BE2C (cell line): ENCODE results near the gene TBC1D8.

Experiments used
- DNase-seq: peaks from one replicate; pipeline ENCODE4 v3.0.0-alpha.2; 2020
- H3K27me3 ChIP-seq: fragments of 250-450 bp; sonication (Bioruptor Pico); 2 replicates; pipeline ENCODE4 v1.5.1; 2020; ENCODE audit warnings: mild to moderate bottlenecking
- H3K36me3 ChIP-seq: fragments of 250-450 bp; sonication (Bioruptor Pico); 2 replicates; pipeline ENCODE4 v1.5.1; 2020; ENCODE audit warnings: mild to moderate bottlenecking
- H3K4me1 ChIP-seq: fragments of 250-450 bp; sonication (Bioruptor Pico); 2 replicates; pipeline ENCODE4 v1.5.1; 2020
- H3K4me3 ChIP-seq: 2 replicates; pipeline ENCODE4 v1.5.1; 2011; ENCODE audit warnings: low read depth, low read length
- H3K9me3 ChIP-seq: fragments of 250-450 bp; sonication (Bioruptor Pico); 2 replicates; pipeline ENCODE4 v1.5.1; 2020
- TF ChIP-seq, protein P1 (sequence below): IDR thresholded peaks from 2 replicates; pipeline ENCODE4 v1.5.1; 2012; ENCODE audit warnings: mild to moderate bottlenecking, low read depth, low read length

Gene TBC1D8

DNA sequence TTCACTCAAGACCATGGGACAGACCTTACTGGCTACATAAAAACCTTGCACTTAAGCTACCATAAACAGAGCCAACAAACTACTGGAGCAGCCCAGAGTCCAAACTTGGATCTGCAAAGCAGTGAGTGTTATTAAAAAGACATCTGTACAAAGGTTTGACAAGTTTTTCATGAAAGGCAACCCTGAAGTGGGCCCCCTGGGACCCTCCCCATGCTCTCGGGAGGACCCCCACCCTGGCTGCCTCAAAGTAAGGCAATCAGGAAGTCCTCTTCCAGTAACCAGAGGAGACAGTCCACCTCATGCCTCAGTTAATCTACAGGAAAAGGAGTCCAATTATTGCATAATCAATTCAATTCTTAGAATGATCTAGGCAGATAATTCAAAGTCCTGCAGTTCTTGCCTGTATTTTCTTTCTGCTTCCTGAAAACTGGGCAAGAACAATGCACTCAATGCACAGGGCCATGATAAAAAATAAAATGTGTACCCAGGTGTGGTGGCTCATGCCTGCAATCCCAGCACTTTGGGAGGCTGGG, 69.7 kb downstream of the TBC1D8 start:
- Histone ChIP-seq H3K9me3 (no peaks in the 10 kb centered on the region), H3K36me3 (no peaks in the 10 kb centered on the region), H3K4me3 (no peak overlapping the region), H3K27me3 (no peaks in the 10 kb centered on the region), H3K4me1 (no peaks in the 10 kb centered on the region)
- DNase-seq, result no peak
- TF ChIP-seq, protein P1, sequence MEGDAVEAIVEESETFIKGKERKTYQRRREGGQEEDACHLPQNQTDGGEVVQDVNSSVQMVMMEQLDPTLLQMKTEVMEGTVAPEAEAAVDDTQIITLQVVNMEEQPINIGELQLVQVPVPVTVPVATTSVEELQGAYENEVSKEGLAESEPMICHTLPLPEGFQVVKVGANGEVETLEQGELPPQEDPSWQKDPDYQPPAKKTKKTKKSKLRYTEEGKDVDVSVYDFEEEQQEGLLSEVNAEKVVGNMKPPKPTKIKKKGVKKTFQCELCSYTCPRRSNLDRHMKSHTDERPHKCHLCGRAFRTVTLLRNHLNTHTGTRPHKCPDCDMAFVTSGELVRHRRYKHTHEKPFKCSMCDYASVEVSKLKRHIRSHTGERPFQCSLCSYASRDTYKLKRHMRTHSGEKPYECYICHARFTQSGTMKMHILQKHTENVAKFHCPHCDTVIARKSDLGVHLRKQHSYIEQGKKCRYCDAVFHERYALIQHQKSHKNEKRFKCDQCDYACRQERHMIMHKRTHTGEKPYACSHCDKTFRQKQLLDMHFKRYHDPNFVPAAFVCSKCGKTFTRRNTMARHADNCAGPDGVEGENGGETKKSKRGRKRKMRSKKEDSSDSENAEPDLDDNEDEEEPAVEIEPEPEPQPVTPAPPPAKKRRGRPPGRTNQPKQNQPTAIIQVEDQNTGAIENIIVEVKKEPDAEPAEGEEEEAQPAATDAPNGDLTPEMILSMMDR, result no peak

DNA sequence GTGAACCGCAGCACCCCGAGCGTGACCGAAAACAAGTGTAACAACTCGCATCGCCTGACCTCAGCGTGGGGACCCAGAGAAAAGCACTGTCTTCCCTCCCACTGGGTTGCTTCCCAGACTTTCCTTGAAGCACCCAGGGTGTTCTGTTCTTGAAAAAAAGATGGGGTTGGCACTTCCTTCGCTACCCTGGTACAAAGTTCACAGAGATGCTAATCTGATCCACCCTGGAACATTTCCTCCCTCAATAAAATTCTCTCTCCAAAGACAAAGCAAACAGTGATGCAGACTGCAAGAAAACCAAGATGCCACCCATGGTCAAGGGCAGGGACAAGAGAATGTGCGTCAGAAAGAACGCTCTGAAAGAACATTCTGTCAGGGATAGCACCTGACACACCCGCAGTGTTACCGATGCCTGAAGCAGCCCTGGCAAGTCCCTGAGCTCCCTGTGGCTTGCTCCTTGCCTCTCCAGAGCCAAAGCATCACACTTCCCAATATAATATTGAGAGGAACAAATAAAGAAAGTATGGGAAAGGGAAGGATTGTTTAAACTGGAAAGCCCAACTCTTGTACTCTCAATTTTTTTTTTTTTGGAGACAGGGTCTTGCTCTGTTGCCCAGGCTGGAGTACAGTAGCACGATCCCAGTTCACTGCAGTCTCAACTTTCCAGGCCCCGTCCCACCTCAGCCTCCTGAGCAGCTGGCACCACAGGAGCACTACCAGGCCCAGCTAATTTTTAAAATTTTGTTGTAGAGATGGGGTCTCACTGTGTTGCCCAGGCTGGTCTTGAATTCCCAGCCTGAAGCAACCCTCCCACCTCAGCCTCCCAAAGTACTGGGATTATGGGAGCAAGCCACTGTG, 70.7 kb downstream of the TBC1D8 start:
- TF ChIP-seq, protein P1, result no peak
- DNase-seq, result no peak
- no peaks in the 10 kb centered on the region for H3K4me1 ChIP-seq
- no peak overlapping the region for H3K4me3 ChIP-seq
- H3K27me3 ChIP-seq, result no peaks in the 10 kb centered on the region
- H3K9me3 ChIP-seq, result no peaks in the 10 kb centered on the region
- no peaks in the 10 kb centered on the region for H3K36me3 ChIP-seq

DNA sequence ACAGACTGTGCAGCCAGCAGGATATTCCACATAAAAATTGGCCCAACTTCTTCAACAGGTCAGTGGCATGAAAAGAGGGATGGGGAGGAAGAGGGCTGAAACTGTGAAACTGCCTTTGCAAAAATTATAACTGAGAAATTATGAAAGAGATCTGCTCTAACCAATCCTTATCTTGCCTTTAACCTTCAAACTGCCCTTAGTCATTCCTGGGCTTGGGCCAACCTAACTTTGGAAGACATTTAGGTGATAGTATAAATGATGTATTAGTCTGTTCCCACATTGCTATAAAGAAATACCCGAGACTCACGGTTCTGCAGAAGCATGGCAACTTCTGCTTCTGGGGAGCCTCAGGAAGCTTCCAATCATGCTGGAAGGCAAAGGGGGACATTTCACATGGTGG, 74.6 kb downstream of the TBC1D8 start:
- Histone ChIP-seq H3K4me1 (no peaks in the 10 kb centered on the region), H3K27me3 (no peaks in the 10 kb centered on the region), H3K9me3 (no peaks in the 10 kb centered on the region), H3K36me3 (no peaks in the 10 kb centered on the region), H3K4me3 (no peak overlapping the region)
- TF ChIP-seq, protein P1, result no peak
- no peak for DNase-seq

DNA sequence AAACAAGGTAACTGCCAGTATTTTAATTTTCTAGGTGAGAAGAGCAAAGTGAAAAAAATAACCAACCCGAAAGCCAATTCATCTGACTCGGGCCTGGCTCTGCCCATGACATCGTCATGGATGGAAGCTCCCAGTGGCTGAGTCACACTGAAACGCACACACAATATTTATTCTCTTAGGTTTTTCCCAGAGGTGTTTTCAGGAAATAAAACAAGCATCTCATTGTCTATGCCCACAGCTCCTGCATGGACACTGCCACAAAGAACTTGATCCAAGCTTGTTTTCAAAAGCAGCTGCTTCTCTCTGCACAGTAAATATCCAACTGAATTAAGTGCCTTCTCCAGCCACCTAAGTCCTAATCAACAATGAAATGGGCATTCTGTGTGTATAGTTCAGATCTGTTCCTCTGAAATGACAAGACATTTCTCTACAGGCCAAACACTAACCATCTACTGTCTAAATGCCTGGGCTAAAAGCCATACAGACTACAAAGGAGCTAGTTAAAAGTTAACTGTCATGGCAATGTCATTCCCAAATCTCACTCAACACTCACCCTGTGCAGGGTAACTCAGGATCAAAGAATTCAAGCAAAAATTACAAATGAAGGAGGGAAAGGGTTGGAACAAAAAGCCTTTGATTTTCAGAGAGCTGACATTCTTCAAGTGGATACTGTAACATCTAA, 86.2 kb downstream of the TBC1D8 start:
- no peak for DNase-seq
- Histone ChIP-seq H3K4me1 (no peaks in the 10 kb centered on the region), H3K36me3 (no peaks in the 10 kb centered on the region), H3K9me3 (no peaks in the 10 kb centered on the region), H3K4me3 (no peak overlapping the region), H3K27me3 (no peaks in the 10 kb centered on the region)
- TF ChIP-seq, protein P1, result no peak

DNA sequence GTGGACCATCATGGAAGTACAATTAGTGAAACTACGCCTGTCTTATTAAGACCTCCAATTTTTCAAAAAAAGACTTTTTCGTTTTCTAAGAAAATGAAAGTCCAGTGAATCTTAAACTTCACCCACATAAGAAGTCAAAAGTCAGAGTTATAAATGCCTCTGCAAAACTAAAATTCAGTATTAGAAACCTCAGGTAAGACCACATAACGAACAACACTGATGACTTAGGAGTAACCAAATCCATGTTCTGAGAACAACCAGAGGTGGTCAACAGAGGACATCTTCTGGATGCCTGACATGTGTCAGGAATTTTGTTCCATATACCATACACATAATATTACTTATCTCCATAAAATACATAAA, 86.7 kb downstream of the TBC1D8 start:
- Histone ChIP-seq H3K9me3 (no peaks in the 10 kb centered on the region), H3K4me3 (no peak overlapping the region), H3K4me1 (no peaks in the 10 kb centered on the region), H3K27me3 (no peaks in the 10 kb centered on the region), H3K36me3 (no peaks in the 10 kb centered on the region)
- TF ChIP-seq, protein P1, result no peak
- DNase-seq, result no peak

DNA sequence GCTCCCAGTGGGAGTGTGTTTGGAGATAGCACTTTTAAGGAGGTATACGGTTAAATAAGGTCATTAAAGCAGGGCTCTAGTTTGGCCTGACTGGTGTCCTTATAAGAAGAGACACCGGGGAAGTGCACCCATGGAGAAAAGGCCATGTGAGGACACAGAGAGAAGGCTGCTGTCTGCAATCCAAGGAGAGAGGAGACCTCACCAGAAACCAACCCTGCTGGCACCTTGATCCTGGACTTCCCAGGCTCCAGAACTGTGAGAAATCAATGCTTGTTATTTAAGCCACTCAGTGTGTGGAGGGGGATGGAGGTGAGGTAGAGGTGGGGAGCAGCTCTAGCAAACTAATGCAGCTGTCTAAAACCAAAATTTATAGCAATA, 87.1 kb downstream of the TBC1D8 start:
- Histone ChIP-seq H3K27me3 (no peaks in the 10 kb centered on the region), H3K4me1 (no peaks in the 10 kb centered on the region), H3K36me3 (no peaks in the 10 kb centered on the region), H3K4me3 (no peak overlapping the region), H3K9me3 (no peaks in the 10 kb centered on the region)
- no peak for DNase-seq
- TF ChIP-seq, protein P1, result no peak
